Stimulated activated CD8-positive, alpha-beta memory T cell treated with anti-CD3 and anti-CD28 coated beads, Interleukin-12 subunit alpha, Interleukin-12 subunit beta, amount 100 ng/mL, for 1 hour (primary cell): ENCODE measurements around the gene HEMGN.
"Not testable (repeated sequence)": the region's sequence is repeated elsewhere in the genome, so short reads cannot be mapped to it uniquely, and the experiment has no call there.

Experiments
- DNase-seq: peaks from one replicate; pipeline ENCODE4 v3.0.0-alpha.2; 2020; ENCODE audit warnings: low read depth

Gene HEMGN

GRCh38 chr9:97963232-97963631 is 25.3 kb upstream of the HEMGN start:
- no peak for DNase-seq

GRCh38 chr9:97962575-97962974 is 24.6 kb upstream of the HEMGN start:
- no peak for DNase-seq

GRCh38 chr9:97962136-97962535 is 24.2 kb upstream of the HEMGN start:
- no peak for DNase-seq

GRCh38 chr9:97961361-97961760 is 23.4 kb upstream of the HEMGN start:
- DNase-seq: no peak

GRCh38 chr9:97960678-97961328 is 22.8 kb upstream of the HEMGN start:
- DNase-seq: not testable (repeated sequence)

- no peak for DNase-seq
Observed at GRCh38 chr9:97959585-97959984, 21.6 kb upstream of the HEMGN start.

GRCh38 chr9:97958812-97959511 is 21.0 kb upstream of the HEMGN start:
- no peak for DNase-seq

GRCh38 chr9:97956331-97956730 is 18.4 kb upstream of the HEMGN start:
- no peak for DNase-seq

- peak; percentile 26 for DNase-seq
Observed at GRCh38 chr9:97954550-97954989, 16.6 kb upstream of the HEMGN start.

- not testable (repeated sequence) for DNase-seq
Observed at GRCh38 chr9:97950873-97951272, 12.9 kb upstream of the HEMGN start.

GRCh38 chr9:97947094-97947493 is 9.1 kb upstream of the HEMGN start:
- DNase-seq: not testable (repeated sequence)

- not testable (repeated sequence) for DNase-seq
Observed at GRCh38 chr9:97945470-97945869, 7.5 kb upstream of the HEMGN start.

- no peak for DNase-seq
Observed at GRCh38 chr9:97944612-97945011, 6.6 kb upstream of the HEMGN start.

GRCh38 chr9:97943308-97943855 is 5.4 kb upstream of the HEMGN start:
- DNase-seq: no peak

- DNase-seq: no peak
Observed at GRCh38 chr9:97941323-97941722, 3.4 kb upstream of the HEMGN start.

GRCh38 chr9:97940741-97941140 is 2.8 kb upstream of the HEMGN start:
- no peak for DNase-seq

- DNase-seq: no peak
Observed at GRCh38 chr9:97940233-97940632, 2.3 kb upstream of the HEMGN start.

GRCh38 chr9:97936998-97937397 is 974 bp downstream of the HEMGN start:
- DNase-seq: no peak

GRCh38 chr9:97935276-97935675 is 2.7 kb downstream of the HEMGN start:
- no peak for DNase-seq

- no peak for DNase-seq
Observed at GRCh38 chr9:97934321-97935115, 3.5 kb downstream of the HEMGN start.

- no peak for DNase-seq
Observed at GRCh38 chr9:97933297-97933998, 4.5 kb downstream of the HEMGN start.

GRCh38 chr9:97930972-97931371 is 7.0 kb downstream of the HEMGN start:
- no peak for DNase-seq
